AG09319 (cell line): Measurements from ENCODE around the gene PERM1.
"Not testable (repeated sequence)": the region's sequence is repeated elsewhere in the genome, so short reads cannot be mapped to it uniquely, and the experiment has no call there.

Source experiments
- DNase-seq: peaks from one replicate; pipeline ENCODE4 v3.0.0-alpha.2; 2010; ENCODE audit warnings: low read depth; ENCODE audit errors: extremely low read depth
- CTCF ChIP-seq: IDR thresholded peaks from 2 replicates; pipeline ENCODE4 v1.5.1; 2011; ENCODE audit warnings: low read depth, mild to moderate bottlenecking, inconsistent platforms, low read length, moderate library complexity

The PERM1 gene

DNA sequence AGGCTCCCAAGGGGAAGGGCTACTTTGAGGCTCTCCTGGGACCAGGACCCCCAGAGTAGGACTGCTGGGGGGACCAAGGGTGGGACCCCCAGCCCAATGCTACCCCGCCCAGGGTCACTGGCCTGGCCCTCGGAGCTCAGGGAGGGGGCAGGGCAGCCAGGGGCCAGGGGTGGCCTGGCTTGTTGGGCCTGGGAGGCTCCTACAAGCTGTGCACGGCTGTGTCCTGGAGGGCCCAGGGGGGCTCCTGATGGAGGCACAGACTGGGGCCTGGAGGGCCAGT is 15.8 kb upstream of the PERM1 start:
- no peak for DNase-seq
- TF ChIP-seq CTCF: no peak

GRCh38 chr1:996851-997712 is 15.2 kb upstream of the PERM1 start:
- DNase-seq: no peak
- TF ChIP-seq CTCF: no peak

DNA sequence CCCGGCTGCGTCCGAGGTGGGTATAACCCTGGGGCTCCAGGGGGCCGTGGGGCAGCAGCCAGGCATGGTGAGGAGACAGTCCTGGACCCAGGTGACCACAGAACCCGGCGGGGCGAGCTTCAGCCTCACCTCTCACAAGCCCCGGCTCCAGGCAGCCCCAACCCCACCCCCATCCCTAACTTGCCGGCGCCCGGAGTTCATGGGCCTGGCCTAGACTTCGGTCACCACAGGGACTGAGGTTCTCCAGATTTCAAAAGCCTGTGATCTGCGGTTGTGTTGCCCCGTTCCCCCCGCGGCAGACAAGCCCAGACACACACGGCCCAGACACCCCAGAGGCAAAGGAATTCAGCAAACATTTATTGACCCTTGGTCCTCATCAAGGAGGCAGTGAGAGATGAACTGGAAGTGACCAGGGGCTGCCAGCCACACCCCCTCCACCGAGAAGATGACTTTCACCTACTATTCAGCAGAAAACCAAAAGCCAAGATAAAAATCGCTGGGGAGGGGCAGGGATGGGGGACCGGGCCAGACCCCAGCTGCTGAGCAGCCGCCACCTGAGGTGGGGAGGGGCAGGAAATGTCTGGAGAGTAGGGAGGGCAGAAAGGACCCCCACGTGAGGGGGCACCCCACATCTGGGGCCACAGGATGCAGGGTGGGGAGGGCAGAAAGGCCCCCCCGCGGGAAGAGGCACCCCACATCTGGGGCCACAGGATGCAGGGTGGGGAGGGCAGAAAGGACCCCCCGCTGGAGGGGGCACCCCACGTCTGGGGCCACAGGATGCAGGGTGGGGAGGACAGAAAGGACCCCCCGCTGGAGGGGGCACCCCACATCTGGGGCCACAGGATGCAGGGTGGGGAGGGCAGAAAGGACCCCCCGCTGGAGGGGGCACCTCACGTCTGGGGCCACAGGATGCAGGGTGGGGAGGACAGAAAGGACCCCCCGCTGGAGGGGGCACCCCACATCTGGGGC is 14.1 kb upstream of the PERM1 start:
- TF ChIP-seq CTCF: no peak
- no peak for DNase-seq

DNA sequence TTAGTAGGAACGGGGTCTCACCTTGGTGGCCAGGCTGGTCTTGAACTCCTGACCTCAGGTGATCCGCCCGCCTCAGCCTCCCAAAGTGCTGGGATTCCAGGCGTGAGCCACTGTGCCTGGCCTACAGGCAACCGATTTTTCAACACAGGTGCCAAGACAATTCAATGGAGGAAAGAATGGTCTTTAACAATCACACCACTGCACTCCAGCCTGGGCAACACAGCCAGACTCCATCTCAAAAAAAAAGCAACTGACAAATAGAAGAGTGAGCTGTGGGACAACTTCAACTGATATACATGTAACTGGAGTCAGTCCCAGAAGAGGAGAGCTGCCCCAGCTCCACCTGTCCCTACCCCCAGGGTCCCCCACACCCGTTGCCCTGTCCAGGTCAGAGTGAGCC is 12.7 kb upstream of the PERM1 start:
- not testable (repeated sequence) for DNase-seq

DNA sequence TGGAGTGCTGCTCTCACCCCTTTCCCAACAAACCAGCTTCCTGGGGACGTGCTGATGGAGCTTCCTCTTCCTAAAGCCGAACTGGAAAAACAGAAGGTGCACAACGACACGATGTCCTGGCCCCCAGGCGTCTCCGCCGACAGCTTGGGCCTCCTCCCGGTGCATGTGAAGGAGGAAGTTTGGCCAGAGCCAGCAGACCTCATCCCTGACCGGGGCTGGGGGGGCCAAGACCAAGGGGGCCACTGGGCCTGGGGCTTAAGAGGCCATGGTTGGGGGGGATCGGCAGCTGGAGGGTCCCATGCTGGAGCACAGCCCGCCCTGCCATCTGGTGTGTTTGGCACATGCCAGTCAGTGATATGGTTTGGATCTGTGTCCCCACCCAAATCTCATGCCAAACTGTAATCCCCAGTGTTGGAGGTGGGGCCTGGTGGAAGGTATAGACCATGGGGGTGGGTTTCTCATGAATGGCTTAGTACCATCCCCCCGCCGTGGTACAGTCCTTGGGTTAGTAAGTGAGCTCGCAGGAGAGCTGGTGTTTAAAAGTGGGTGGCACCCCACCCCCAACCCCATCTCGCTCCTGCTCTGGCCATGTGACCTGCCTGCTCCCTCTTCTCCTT is 11.6 kb upstream of the PERM1 start:
- no peak for TF ChIP-seq CTCF
- no peak for DNase-seq

- no peak for DNase-seq
Observed at GRCh38 chr1:992362-992761, 10.5 kb upstream of the PERM1 start.

DNA sequence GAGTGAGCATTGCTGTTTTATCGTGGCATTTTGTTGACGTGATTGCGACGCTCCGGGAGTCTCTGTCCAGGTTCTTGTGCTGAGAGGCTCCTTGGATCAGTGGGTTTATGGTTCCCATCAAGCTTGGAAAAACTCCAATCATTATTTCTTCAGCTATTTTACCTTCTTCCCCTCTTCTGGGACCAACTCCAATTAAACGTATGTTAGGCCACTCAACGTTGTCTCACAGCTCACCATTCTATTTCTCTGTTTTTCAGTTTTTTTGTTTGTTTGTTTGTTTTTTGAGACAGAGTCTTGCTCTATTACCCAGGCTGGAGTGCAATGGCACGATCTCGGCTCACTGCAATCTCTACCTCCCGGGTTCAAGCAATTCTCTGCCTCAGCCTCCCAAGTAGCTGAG is 10.0 kb upstream of the PERM1 start:
- DNase-seq: no peak
- TF ChIP-seq CTCF: no peak

More at GRCh38 chr1:992362-992761, 10.5 kb upstream of the PERM1 start:
- TF ChIP-seq CTCF: no peak

GRCh38 chr1:991275-991674 is 9.4 kb upstream of the PERM1 start:
- DNase-seq: not testable (repeated sequence)

DNA sequence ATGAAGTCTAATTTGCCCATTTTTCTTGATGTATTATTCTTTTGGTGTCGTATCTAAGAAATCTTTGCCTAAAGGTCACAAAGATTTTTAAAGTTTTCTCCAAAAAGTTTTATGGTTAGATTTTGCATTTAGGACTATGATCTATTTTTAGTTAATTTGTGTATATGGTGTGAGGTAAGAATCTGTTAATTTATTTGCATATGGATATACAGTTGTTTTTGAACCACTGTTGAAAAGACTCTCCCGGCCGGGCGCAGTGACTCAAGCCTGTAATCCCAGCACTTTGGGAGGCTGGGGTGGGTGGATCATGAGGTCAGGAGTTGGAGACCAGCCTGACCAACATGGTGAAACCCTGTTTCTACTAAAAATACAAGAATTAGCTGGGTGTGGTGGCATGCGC is 6.2 kb upstream of the PERM1 start:
- DNase-seq: not testable (repeated sequence)
